Astrocyte (in vitro differentiated cells and primary cell): ENCODE data around the gene PIK3R3.

Source experiments
- EZH2 ChIP-seq: IDR thresholded peaks from 2 replicates; pipeline ENCODE4 v1.6.1; 2012; ENCODE audit warnings: mild to moderate bottlenecking, low read length, inconsistent platforms; ENCODE audit not compliant: insufficient read depth
- TF ChIP-seq, protein P1 (sequence below): IDR thresholded peaks from 2 replicates; pipeline ENCODE4 v1.5.1; 2011; ENCODE audit warnings: low read depth, mild to moderate bottlenecking, inconsistent platforms, low read length, moderate library complexity; ENCODE audit not compliant: insufficient read depth

- TF ChIP-seq, protein P1, sequence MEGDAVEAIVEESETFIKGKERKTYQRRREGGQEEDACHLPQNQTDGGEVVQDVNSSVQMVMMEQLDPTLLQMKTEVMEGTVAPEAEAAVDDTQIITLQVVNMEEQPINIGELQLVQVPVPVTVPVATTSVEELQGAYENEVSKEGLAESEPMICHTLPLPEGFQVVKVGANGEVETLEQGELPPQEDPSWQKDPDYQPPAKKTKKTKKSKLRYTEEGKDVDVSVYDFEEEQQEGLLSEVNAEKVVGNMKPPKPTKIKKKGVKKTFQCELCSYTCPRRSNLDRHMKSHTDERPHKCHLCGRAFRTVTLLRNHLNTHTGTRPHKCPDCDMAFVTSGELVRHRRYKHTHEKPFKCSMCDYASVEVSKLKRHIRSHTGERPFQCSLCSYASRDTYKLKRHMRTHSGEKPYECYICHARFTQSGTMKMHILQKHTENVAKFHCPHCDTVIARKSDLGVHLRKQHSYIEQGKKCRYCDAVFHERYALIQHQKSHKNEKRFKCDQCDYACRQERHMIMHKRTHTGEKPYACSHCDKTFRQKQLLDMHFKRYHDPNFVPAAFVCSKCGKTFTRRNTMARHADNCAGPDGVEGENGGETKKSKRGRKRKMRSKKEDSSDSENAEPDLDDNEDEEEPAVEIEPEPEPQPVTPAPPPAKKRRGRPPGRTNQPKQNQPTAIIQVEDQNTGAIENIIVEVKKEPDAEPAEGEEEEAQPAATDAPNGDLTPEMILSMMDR: no peak
- TF ChIP-seq EZH2: no peak
These were observed 35.3 kb downstream of the PIK3R3 start for GRCh38 chr1:46097149-46097472.
